GM18873 (cell line): ENCODE results near the gene MRPS30.
"Not testable (repeated sequence)": the region's sequence is repeated elsewhere in the genome, so short reads cannot be mapped to it uniquely, and the experiment has no call there.

ENCODE experiments used
- ATAC-seq: cut with Tn5 transposase; IDR thresholded peaks from one replicate; pipeline ENCODE4 v1.9.1; 2021; ENCODE audit warnings: mild to moderate bottlenecking, moderate library complexity, moderate number of reproducible peaks; ENCODE audit not compliant: unreplicated experiment, low FRiP score

MRPS30 gene

DNA sequence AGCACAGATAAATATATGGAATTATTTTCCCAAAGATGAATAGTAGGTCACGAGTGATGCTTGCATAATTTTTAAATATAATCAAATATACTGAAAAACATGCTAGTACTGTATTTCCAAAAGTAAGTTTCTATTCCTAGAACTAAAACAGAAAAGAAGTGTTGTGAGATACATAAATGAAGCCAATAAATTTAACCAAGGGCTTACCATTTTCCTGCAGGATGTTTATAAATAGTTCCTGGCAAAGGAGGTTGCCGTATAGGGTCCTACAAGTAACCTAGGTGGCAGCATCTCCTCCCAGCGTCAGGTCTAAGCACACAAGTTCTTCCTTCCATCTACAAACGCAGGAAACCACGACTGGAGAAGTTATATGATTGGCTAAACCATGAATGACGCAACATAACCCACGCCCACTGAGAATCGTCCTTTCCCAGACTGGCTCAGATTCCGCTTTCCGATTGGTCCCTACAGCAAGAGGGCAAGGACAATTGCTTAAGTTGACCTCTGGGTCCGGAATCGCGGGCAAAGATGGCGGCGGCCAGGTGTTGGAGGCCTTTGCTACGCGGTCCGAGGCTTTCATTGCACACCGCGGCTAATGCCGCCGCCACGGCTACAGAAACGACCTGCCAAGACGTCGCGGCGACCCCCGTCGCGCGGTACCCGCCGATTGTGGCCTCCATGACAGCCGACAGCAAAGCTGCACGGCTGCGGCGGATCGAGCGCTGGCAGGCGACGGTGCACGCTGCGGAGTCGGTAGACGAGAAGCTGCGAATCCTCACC, at the start of gene MRPS30:
Gene MRPS30 (plus strand): TSS at position 513 of the 780 bp plus-strand sequence. CDS start 16 bp downstream, at position 529.
- ATAC-seq: peak; percentile 99

DNA sequence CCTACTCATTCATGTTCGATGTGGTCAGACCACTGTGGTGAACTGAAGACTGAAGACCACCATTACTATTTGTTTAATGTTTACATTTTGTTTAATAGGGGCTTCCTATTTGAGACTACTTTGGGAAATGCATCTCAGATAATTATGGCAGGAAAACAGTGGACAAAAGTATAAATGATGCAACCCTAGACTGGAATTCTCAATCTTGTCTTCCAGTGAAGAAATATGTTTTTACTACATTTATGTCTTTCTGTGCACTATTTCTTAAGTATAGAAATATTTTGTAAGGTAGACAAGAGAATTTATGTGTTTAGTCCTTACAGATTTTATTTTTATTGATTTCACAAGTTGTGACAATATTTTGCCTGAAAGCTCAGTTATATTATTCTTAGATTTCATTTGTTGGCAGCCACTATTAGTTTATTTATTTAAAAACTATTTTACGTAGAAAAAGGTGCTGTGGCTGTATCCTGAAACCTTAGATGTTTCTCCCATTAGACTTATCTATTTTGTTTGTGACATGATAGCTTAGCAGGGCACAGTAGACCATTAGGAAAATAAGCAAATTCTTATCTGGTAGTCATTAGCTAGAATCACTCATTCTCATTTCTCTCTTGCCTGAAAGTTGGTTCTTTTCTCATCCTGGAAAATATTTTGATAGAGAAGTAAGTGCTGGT, 39.4 kb upstream of the MRPS30 start:
- no peak for ATAC-seq

DNA sequence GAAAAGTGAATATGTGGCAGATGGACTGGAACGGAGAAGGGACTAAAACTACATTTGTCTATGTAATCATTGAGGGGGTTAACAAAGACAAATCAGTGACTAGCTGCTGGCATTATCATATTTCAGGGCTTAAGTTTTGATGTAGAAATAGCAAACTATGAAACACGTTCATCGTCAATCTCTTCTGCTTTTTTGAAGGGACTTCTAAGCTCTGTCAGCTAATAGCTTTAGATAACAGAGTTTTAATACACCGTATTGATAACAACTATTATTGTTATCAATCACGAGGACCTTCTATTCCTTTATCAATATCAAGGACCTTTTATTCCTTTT, 38.9 kb upstream of the MRPS30 start:
- ATAC-seq: no peak

DNA sequence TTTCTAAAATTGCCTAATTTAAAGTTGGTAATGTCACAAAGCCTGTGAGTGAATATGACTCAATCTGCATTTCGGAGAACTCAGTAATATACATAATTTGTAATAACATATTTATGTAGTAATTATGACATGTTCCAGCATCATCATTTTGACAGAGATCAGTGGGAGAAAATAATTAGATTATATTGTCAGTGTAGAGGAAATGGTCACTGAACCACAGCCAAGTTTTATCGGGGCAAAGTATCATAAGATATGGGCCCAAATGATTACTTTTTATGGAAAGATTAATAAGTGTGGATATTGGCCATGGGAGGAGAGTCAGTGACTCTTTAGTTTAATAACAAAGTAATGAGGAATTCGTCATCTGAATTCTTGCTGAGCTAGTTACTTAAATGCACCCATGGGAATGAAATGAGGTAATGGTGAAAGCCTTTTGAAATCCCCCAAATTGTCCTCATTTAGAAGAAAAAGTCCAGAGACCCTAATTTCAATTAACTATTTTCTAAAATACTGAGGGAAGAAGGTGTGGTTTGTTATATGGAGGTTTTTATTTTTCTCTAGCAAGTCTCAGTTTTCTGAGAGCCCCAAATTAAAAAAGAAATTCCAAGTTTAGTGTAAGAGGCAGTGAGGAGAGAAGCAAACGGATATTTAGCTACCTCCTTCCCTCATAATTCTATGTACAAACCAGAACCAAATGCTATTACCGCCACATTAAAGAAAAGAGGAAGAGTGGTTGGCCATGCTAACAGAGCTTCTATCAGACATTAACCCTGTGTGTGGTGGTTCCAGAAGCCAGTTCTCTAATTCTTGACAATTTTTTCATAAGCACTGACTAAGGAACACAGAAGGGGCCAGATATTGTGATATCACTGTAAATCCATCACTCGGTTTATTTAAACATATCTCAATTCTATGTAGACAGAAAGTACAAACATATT, 37.7 kb upstream of the MRPS30 start:
- no peak for ATAC-seq

DNA sequence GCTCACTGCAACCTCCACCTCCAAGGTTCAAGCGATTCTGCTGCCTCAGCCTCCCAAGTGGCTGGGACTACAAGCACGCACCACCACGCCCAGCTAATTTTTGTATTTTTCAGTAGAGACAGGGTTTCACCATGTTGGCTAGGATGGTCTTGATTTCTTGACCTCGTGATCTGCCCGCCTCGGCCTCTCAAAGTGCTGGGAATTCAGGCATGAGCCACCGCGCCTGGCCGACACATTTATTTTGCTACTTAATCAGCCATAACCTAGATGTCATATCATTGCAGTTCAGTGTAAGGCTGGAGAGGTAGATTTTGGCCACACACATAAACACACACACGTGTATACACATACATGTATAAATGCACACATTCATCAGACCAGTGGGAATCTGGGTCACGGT, 36.4 kb upstream of the MRPS30 start:
- not testable (repeated sequence) for ATAC-seq

DNA sequence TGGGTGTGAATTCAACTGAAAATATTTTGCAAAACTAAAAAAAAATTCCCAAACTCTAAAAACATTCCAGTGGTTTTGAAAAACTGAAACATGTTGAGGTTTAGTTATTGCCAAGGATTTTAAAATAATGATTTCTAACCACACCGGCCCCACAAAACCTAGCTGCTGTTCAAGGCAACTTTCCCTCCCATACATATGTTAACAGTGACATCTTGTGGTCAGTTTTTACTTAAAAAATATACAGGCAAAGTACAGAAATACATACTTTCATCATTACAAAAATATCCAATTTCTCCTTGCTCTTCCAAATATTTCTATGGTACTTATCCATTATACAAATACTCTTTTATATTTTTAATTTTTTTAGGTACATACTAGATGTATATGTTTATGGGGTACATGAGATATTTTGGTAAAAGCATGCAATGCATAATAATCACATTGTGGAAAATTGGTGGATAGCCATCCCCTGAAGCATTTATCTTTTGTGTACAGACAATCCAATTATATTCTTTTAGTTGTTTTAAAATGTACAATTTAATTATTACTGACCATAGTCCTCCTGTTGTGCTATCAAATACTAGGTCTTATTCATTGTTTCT, 34.4 kb upstream of the MRPS30 start:
- no peak for ATAC-seq

DNA sequence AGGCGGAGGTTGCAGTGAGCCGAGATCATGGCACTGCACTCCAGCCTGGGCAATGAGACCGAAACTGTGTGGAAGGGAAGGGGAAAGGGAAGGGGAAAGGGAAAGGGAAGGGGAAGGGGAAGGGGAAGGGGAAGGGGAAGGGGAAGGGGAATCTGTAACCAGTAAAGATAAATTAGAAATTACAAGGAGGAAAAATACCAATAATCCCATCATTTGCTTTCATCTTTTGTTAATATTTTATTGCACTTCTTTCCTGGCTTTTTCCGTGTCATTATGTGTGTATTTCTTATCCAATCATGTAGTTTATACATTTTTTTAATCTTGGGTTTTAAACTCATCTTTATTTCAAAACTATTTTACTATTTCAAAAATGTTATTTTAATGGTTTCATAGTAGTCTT, 29.6 kb upstream of the MRPS30 start:
- ATAC-seq: no peak

DNA sequence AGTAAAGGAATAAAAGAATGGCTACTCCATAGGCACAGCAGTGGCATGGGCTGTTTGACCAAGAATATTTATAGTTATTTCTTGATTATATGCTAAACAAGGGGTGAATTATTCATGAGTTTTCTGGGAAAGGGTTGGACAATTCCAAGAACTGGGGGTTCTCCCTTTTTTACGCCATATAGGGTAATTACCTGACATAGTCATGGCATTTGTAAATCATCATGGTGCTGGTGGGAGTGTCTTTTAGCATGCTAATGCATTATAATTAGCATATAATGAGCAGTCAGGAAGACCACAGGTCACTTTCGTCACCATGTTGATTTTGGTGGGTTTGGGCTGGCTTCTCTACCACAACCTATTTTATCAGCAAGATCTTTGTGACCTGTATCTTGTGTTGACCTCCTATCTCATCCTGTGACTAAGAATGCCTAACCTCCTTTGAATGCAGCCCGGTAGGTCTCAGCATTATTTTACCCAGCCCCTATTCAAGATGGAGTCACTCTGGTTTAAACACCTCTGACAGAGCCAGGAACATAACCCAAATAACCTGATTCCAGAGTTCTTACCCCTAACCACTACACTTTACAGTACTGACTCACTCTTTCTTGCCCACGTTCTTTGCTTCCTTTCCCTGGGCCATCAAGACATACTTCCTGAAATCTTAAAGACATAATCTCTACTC, 25.0 kb upstream of the MRPS30 start:
- no peak for ATAC-seq

DNA sequence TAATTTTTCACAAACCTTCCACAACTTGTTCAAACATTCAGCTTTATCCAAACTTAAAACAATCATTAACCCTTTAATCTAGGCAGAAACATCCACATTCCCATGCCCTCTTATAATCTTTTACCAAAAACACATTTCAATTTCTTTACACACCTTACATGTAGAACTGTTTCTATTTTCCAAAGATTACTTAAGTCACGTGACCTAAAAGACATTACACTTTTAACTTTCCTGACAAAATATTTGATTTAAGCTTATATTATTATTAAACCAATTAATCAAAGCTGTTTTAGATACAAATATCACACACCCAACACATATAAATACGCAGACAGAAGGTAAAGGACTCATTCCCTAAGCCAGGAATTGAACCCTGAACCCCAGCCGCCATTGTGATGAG, 21.0 kb upstream of the MRPS30 start:
- no peak for ATAC-seq

DNA sequence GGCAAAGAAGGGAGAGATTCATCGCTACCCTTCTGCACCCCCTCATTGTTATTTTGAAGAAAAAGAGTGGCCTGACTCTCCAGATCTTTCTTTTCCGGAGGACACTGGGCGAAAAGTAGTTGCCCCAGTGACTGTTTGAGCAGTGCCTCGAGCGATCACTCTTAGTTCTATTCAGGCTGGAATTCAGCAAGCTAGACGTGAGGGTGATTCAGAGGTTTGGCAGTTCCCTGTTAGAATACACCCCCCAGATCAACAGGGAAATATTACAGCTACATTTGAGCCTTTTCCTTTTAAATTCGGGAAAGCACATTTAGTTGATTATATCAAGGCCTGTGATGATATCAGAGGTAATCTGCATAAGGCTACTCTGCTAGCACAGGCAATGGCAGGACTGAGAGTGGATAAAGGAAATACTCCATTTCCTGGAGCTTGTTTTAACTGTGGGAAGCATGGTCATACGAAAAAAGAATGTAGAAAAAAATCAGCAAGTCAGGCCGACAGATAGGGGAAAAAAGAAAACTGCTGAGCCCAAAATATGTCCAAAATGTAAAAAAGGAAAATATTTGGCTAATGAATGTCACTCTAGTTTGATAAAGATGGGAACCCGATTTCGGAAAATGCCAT, 19.3 kb upstream of the MRPS30 start:
- not testable (repeated sequence) for ATAC-seq

DNA sequence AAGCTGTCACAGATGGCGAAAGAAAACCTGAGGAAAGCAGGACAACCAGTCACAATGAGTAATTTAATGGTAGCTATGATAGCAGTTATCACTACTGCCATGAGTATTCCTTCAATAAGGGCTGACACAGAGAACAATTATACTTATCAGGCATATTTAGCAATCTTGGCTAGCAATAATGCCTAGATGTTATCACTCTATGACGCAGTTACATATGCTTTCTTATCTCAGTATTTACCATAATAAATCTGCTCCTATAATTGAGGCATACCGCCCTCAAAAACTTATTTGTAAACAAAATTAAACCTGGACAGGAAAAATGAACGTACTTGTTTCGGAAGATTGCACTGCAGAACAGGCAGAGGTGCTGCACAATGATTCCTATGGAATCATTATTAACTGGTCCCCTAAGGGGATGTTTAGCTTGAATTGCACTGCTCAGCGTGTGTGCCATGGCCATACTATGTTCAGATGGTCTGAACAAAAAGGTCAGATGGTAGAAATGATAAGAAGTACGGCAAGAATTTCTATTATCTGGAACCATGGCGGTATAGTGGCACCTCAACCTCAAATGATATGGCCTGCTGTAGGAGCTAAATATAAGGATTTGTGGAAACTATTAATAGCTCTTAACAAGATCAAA, 16.6 kb upstream of the MRPS30 start:
- ATAC-seq: not testable (repeated sequence)

DNA sequence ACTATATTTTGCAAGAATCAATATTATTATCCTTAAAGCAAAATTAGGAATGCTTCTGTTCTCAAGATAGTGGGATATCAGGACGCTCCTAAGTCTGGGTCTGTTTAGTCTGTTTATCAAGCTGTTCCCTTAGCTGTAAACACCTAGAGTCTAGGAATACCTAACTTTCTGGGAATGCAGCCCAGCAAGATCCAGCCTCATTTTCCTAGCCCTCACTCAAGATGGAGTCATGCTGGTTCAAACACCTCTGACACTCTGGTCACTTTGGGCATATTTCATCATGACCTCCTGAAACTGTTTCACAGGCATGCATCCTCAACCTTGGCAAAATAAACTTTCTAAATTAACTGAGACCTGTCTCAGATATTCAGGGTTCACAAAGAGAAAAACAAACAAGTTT, 14.4 kb upstream of the MRPS30 start:
- no peak for ATAC-seq

DNA sequence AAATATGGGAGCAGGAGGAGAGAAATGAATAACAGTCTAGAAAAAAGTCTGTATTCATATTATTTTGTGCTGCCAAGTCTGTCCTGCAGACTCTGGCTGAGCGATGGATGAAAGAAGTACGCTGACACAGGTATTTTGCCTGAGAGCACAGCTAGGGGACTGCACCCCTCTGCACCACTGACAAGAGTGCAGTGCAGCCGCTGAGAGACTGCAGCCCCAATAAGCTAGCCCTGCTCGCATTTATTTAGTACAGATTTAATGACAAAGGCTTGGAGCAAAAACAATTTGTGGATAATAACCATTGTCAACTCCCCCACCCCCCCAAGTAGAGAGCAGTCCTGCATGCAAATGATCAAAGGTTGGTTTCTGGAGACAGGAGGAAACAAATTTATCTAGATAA, 13.3 kb upstream of the MRPS30 start:
- no peak for ATAC-seq

DNA sequence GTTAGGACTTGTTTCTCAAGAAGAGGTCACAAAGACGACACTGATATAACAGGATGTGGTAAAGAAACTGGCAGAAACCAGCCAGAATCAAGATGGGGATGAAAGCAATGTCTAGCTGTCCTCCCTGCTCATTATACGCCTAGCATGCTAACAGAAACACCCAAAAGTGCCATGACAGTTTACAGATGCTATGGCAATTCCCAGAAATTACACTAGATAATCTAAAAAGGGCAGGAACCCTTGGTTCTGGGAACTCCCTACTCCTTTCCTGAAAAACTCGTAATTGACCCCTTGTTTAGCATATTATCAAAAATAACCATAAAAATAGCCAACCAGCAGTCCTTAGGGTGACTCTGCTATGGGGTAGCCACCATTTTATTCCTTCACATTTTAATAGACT, 10.9 kb upstream of the MRPS30 start:
- ATAC-seq: no peak

DNA sequence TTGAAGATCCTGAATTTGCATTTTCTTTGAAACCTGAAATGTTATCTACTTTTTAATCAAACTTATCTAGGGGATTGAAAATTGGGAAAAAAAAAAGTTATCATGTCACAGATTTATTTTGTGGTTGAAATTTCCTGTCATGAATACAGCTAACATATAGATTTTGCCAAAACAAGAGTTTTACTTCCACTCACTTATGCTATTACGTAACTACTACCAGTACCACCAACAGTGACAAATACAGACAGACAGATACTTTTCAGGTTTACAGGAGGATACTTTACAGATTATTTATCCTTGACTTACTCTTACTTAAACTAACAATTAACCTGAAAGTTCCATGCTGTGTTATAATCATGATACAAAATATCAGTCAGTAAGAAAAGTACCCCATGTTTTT, 6.8 kb upstream of the MRPS30 start:
- no peak for ATAC-seq

DNA sequence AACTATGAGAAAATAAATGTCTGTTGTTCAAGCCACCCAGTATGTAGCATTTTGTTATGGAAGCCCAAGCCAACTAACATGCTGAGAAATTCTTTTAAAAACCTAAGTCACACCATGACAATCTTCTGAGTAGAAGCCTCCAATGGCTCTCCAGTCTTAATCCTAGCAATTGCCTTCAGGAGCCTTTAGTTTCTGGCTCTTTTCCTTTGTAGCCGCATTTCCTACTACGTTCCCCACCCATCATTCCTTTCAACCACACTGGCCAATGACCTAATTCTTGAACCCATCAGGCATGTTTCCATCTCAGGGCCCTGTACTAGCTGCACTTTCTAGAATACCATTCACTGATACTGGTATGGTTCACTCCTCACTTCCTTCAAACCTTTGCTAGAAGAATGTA, 2.1 kb upstream of the MRPS30 start:
- no peak for ATAC-seq

DNA sequence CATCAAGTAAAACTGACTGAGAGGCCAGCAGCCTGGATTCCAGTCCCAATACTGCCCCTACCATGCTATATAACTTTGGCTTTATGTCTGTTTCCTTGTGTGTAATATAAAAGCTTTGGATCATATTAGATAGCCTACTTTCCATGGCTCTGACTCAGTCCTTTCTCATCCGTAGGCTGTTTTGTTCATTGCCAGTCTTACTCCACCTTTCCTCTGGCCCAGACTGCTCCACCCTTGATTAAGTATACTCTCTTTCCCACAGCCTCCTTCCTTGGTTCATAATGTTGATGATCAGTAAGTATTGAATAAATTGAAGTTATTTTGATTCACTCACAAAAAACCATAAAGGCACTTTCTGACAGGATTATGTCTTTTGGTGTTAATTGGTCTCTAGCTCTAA, 1.5 kb upstream of the MRPS30 start:
- no peak for ATAC-seq

DNA sequence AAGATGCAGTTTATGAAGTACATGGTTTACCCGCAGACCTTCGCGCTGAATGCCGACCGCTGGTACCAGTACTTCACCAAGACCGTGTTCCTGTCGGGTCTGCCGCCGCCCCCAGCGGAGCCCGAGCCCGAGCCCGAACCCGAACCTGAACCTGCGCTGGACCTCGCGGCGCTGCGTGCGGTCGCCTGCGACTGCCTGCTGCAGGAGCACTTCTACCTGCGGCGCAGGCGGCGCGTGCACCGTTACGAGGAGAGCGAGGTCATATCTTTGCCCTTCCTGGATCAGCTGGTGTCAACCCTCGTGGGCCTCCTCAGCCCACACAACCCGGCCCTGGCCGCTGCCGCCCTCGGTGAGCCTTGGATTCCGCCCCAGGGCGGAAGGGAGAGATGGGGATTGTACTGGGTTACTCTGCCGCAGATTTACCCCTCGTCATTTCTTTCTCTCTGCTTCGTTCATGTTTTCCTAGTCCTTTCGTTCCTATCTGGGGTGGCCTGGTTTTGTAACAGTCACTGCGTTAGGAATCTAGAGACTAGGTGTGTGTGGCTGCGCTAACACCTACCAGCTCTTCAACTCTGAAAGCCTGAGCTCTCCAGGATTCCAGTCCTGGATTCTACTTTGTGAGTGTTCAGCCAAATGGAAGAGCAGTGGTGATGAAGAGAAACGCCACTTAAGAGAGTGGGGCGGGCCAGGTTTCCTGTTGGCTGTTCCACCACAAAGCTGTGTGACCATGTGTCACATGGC, 638 bp downstream of the MRPS30 start:
- peak; percentile 27 for ATAC-seq
